NCI-H510A (cell line): Measurements from ENCODE around the gene CLCN3.
"Not testable (repeated sequence)": the region's sequence is repeated elsewhere in the genome, so short reads cannot be mapped to it uniquely, and the experiment has no call there.

Source experiments
- DNase-seq: peaks from one replicate; lab custom pipeline; 2025; lab: John Stamatoyannopoulos, UW

Gene CLCN3

GRCh38 chr4:169619958-169620879 lies at the start of gene CLCN3:
CLCN3 (plus strand) TSS chr4:169620578; CDS start chr4:169635929, 15,351 bp downstream.
- peak; percentile 89 for DNase-seq

- DNase-seq, result not testable (repeated sequence)
These were observed 49.4 kb upstream of the CLCN3 start for GRCh38 chr4:169571012-169571411.

- no peak for DNase-seq
These were observed 48.9 kb upstream of the CLCN3 start for GRCh38 chr4:169571435-169571834.

- no peak for DNase-seq
These were observed 46.5 kb upstream of the CLCN3 start for GRCh38 chr4:169573889-169574288.

GRCh38 chr4:169582203-169582602 lies 38.2 kb upstream of the CLCN3 start:
- DNase-seq, result no peak

- no peak for DNase-seq
These were observed 37.7 kb upstream of the CLCN3 start for GRCh38 chr4:169582706-169583105.

- no peak for DNase-seq
These were observed 36.8 kb upstream of the CLCN3 start for GRCh38 chr4:169583563-169583962.

GRCh38 chr4:169593050-169593560 lies 27.3 kb upstream of the CLCN3 start:
- no peak for DNase-seq

GRCh38 chr4:169594560-169595195 lies 25.7 kb upstream of the CLCN3 start:
- no peak for DNase-seq

- no peak for DNase-seq
These were observed 19.2 kb upstream of the CLCN3 start for GRCh38 chr4:169601016-169601771.

- no peak for DNase-seq
These were observed 17.1 kb upstream of the CLCN3 start for GRCh38 chr4:169603312-169603711.

- DNase-seq, result no peak
These were observed 16.1 kb upstream of the CLCN3 start for GRCh38 chr4:169604131-169604900.

GRCh38 chr4:169604903-169605331 lies 15.5 kb upstream of the CLCN3 start:
- DNase-seq, result no peak

- no peak for DNase-seq
These were observed 9.2 kb upstream of the CLCN3 start for GRCh38 chr4:169611157-169611556.

- peak; percentile 75 for DNase-seq
These were observed 8.1 kb upstream of the CLCN3 start, which contains the start of gene NEK1 for GRCh38 chr4:169611991-169612870. NEK1 (minus strand) TSS chr4:169612583; CDS start chr4:169602630, 9,953 bp downstream.

GRCh38 chr4:169612871-169613859 lies 7.2 kb upstream of the CLCN3 start:
- peak; percentile 34 for DNase-seq

- no peak for DNase-seq
These were observed 4.8 kb upstream of the CLCN3 start for GRCh38 chr4:169615467-169616106.

GRCh38 chr4:169616846-169617245 lies 3.5 kb upstream of the CLCN3 start:
- DNase-seq, result no peak

- no peak for DNase-seq
These were observed 3.1 kb upstream of the CLCN3 start for GRCh38 chr4:169617306-169617705.
